ENCODE data around the gene MITF.

DNA sequence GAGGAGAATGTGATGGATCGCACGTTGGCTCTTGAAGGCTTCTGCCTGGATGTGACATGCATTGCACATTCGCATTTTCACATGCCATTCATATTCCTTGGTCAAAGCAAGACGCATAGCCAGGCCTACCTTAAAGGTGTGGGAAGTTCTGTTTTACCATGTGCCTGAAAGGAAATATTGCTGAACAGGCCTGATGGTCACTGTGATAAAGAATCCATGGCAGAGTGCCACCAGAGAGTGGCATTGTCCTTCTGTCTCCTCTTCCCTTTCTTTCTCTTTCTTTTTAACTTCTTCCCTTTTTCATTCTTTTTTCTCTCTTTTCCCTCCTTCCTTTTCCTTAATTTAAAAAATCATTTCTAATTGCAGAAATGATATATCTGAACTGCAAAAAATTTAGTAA lies 15.9 kb upstream of the MITF start:
- no peak for TF ChIP-seq CTCF (IDR thresholded peaks at IDR 0.05 in 2 of 3, conservative IDR thresholded peaks at IDR 0.05 in 1 of 3; ENCODE audit: borderline replicate concordance in 1 of 3, insufficient read depth in 1 of 3, low read depth in 2 of 3, low read length in 2 of 3)
- TF ChIP-seq ZNF274 (IDR thresholded peaks at IDR 0.05; ENCODE audit: low read depth, low read length), result no peak
- TF ChIP-seq MAX (IDR thresholded peaks at IDR 0.05), result no peak
- TF ChIP-seq SIN3A (IDR thresholded peaks at IDR 0.05; ENCODE audit: low read depth), result no peak
- TF ChIP-seq EZH2 (IDR thresholded peaks at IDR 0.05), result no peak
- TF ChIP-seq POLR2A (IDR thresholded peaks at IDR 0.05; ENCODE audit: borderline replicate concordance, extremely low read depth, insufficient read depth, insufficient read length), result no peak

All from HCT116 (cell line).